HG03378 (cell line): Measurements from ENCODE around the gene PAFAH2.

Experiments
- ATAC-seq: cut with Tn5 transposase; IDR thresholded peaks from one replicate; pipeline ENCODE4 v1.9.1; 2021; ENCODE audit warnings: mild to moderate bottlenecking, moderate library complexity; ENCODE audit not compliant: unreplicated experiment

The PAFAH2 gene

GRCh38 chr1:26015358-26015757 lies 17.5 kb upstream of the PAFAH2 start:
- no peak for ATAC-seq

GRCh38 chr1:26014179-26014578 lies 16.3 kb upstream of the PAFAH2 start:
- ATAC-seq: no peak

- ATAC-seq: no peak
Measured at GRCh38 chr1:26012864-26013263, 15.0 kb upstream of the PAFAH2 start.

- ATAC-seq: no peak
Measured at GRCh38 chr1:26010825-26011224, 13.0 kb upstream of the PAFAH2 start.

- ATAC-seq: no peak
Measured at GRCh38 chr1:26009796-26010447, 12.1 kb upstream of the PAFAH2 start.

- ATAC-seq: no peak
Measured at GRCh38 chr1:26006710-26007109, 8.8 kb upstream of the PAFAH2 start.

GRCh38 chr1:26005434-26006105 lies 7.7 kb upstream of the PAFAH2 start:
- ATAC-seq: no peak

- ATAC-seq: no peak
Measured at GRCh38 chr1:26003756-26004155, 5.9 kb upstream of the PAFAH2 start.

- ATAC-seq: no peak
Measured at GRCh38 chr1:26003262-26003661, 5.4 kb upstream of the PAFAH2 start.

GRCh38 chr1:25999041-25999800 lies 1.4 kb upstream of the PAFAH2 start:
- ATAC-seq: no peak

GRCh38 chr1:25996966-25997827 lies 666 bp downstream of the PAFAH2 start:
- ATAC-seq: no peak

GRCh38 chr1:25994402-25995150 lies 3.3 kb downstream of the PAFAH2 start:
- no peak for ATAC-seq

- no peak for ATAC-seq
Measured at GRCh38 chr1:25993197-25993951, 4.5 kb downstream of the PAFAH2 start.

- no peak for ATAC-seq
Measured at GRCh38 chr1:25992689-25993171, 5.1 kb downstream of the PAFAH2 start.

GRCh38 chr1:25991937-25992688 lies 5.8 kb downstream of the PAFAH2 start:
- ATAC-seq: no peak

- no peak for ATAC-seq
Measured at GRCh38 chr1:25990702-25991395, 7.0 kb downstream of the PAFAH2 start.

GRCh38 chr1:25990251-25990650 lies 7.6 kb downstream of the PAFAH2 start:
- ATAC-seq: no peak
